22Rv1 (cell line): ENCODE measurements around the gene OR1K1.

Experiments used
- CTCF ChIP-seq: fragments of 450-650 bp; IDR thresholded peaks from 2 replicates; pipeline ENCODE4 v1.5.1; 2017; ENCODE audit warnings: mild to moderate bottlenecking
- ZFX ChIP-seq: fragments of 450-650 bp; IDR thresholded peaks from 2 replicates; pipeline ENCODE4 v1.6.1; 2017; ENCODE audit warnings: antibody characterized with exemption, borderline replicate concordance

- peak; percentile 79 for TF ChIP-seq CTCF
- TF ChIP-seq ZFX = no peak
Measured at GRCh38 chr9:122810306-122810946, 10.5 kb downstream of the OR1K1 start.
